HepG2 (cell line): ENCODE measurements around the gene PODXL. TPM values are rescaled to one million over a fixed set of nuclear protein-coding genes. Genes with fewer than 3 reads are reported as not detected.

Experiments used
- ATAC-seq: fragments of 200-7000 bp; cut with Tn5 transposase; 3 replicates; pipeline ENCODE4 v1.9.1; 2020; ENCODE audit warnings: mild to moderate bottlenecking, moderate library complexity
- BruUV-seq: library from RNA; stranded (reverse); fragments of 400-500 nt; replicated peaks from 2 replicates; lab custom pipeline; 2021; lab: Mats Ljungman, UMichigan
- CTCF ChIA-PET: fragments of 300-600 bp; formaldehyde crosslinking; extraction: SDS; loops from one replicate; lab custom pipeline; 2021; ENCODE audit warnings: low total read pairs, inconsistent platforms, low intra/inter-chr PET ratio; lab: Yijun Ruan, JAX
- POLR2A ChIA-PET: fragments of 350-600 bp; sonication (Branson Sonifier 250); formaldehyde crosslinking; loops from one replicate; lab custom pipeline; 2020; ENCODE audit warnings: antibody characterized with exemption, inconsistent platforms; lab: Yijun Ruan, JAX
- DNase-seq: peaks from one replicate; pipeline ENCODE4 v3.0.0-alpha.2; 2015; ENCODE audit warnings: low spot score
- FAIRE-seq: peaks from 3 replicates; lab custom pipeline; 2011; peaks lifted over from hg19 to GRCh38; lab: Jason Lieb, UNC
- H2AFZ ChIP-seq: one replicate; pipeline ENCODE4 v1.6.1; 2011; ENCODE audit warnings: low read length, inconsistent platforms
- H3K27ac ChIP-seq: fragments of 300-600 bp; 3 replicates; pipeline ENCODE4 v1.8.0; 2011; ENCODE audit warnings: mixed run types, mild to moderate bottlenecking, mixed read lengths, low read length, inconsistent platforms; ENCODE audit not compliant: insufficient read depth; ENCODE audit errors: extremely low read length
- H3K27me3 ChIP-seq, 2 experiments: fragments of 200-600 bp in 1 of 2; 2 replicates in 1 of 2; 3 replicates in 1 of 2; pipeline versions ENCODE4 v1.6.0 to v1.8.0; 2011; ENCODE audit warnings: low read length in 2 of 2, mild to moderate bottlenecking in 2 of 2, moderate library complexity in 2 of 2, inconsistent platforms in 1 of 2; ENCODE audit not compliant: insufficient read depth in 2 of 2, control insufficient read depth in 1 of 2
- H3K36me3 ChIP-seq, 2 experiments: fragments of 200-600 bp in 1 of 2; replicated peaks in 1 of 2; 2 replicates in 1 of 2; 3 replicates in 1 of 2; pipeline versions ENCODE4 v1.5.1 to v1.8.0; 2011; ENCODE audit warnings: low read length in 2 of 2, inconsistent platforms in 1 of 2; ENCODE audit not compliant: insufficient read depth in 2 of 2, control insufficient read depth in 1 of 2
- H3K4me1 ChIP-seq: 2 replicates; pipeline ENCODE4 v1.5.1; 2012; ENCODE audit warnings: low read length, inconsistent platforms; ENCODE audit not compliant: insufficient read depth
- H3K4me2 ChIP-seq: 2 replicates; pipeline ENCODE4 v1.6.0; 2011; ENCODE audit warnings: low read depth, low read length, inconsistent platforms
- H3K4me3 ChIP-seq, 3 experiments: fragments of 200-600 bp in 1 of 3; sonication (generic), shearing (Covaris generic) in 1 of 3; replicated peaks in 1 of 3; 2 replicates each; pipeline ENCODE4 v1.5.1; 2011 to 2016; ENCODE audit warnings: low read length in 3 of 3, inconsistent platforms in 2 of 3, low read depth in 2 of 3, mild to moderate bottlenecking in 2 of 3, control low read depth in 1 of 3, mixed read lengths in 1 of 3; ENCODE audit not compliant: insufficient read depth in 1 of 3
- H3K79me2 ChIP-seq: one replicate; pipeline ENCODE4 v1.6.1; 2011; ENCODE audit warnings: low read length, inconsistent platforms; ENCODE audit not compliant: insufficient read depth
- H3K9ac ChIP-seq: 2 replicates; pipeline ENCODE4 v1.6.0; 2011; ENCODE audit warnings: mild to moderate bottlenecking, low read depth, low read length, inconsistent platforms; ENCODE audit not compliant: insufficient read depth
- H3K9me3 ChIP-seq: 2 replicates; pipeline ENCODE4 v1.5.1; 2012; ENCODE audit warnings: mild to moderate bottlenecking, low read length
- H4K20me1 ChIP-seq: 2 replicates; pipeline ENCODE4 v1.6.0; 2011; ENCODE audit warnings: inconsistent platforms, mild to moderate bottlenecking, low read length, moderate library complexity; ENCODE audit not compliant: insufficient read depth
- CHD2 ChIP-seq: IDR thresholded peaks from 2 replicates; pipeline ENCODE4 v1.6.1; 2011; ENCODE audit warnings: low read depth, low read length, improper control_type of control experiment
- HMG20B ChIP-seq: conservative IDR thresholded peaks from 2 replicates; pipeline ENCODE4 v1.6.1; 2016; ENCODE audit warnings: missing genetic modification reagents, missing compliant biosample characterization
- MIER2 ChIP-seq: IDR thresholded peaks from 2 replicates; pipeline ENCODE4 v1.6.1; 2016; ENCODE audit warnings: missing biosample characterization, missing genetic modification reagents
- NR2C2 ChIP-seq: sonication (generic); formaldehyde crosslinking; IDR thresholded peaks from 2 replicates; pipeline ENCODE4 v1.4.0; 2020; ENCODE audit warnings: missing genetic modification reagents, mild to moderate bottlenecking, moderate library complexity, borderline replicate concordance
- POLR2A ChIP-seq, 2 experiments: IDR thresholded peaks; 2 replicates each; pipeline ENCODE4 v1.6.1; 2011; ENCODE audit warnings: low read depth in 2 of 2, low read length in 2 of 2, mild to moderate bottlenecking in 1 of 2, moderate library complexity in 1 of 2; ENCODE audit not compliant: insufficient read depth in 1 of 2
- RAD51 ChIP-seq: fragments of 450-650 bp; IDR thresholded peaks from 2 replicates; pipeline ENCODE4 v1.6.1; 2016; ENCODE audit warnings: borderline replicate concordance
- TOPORS ChIP-seq: sonication (generic); formaldehyde crosslinking; IDR thresholded peaks from 2 replicates; pipeline ENCODE4 v1.8.0; 2023; ENCODE audit warnings: mild to moderate bottlenecking, missing genetic modification reagents
- ZFY ChIP-seq: sonication (generic); formaldehyde crosslinking; IDR thresholded peaks from 2 replicates; pipeline ENCODE4 v1.4.0; 2020; ENCODE audit warnings: missing genetic modification reagents
- ZNF20 ChIP-seq: sonication (generic); formaldehyde crosslinking; IDR thresholded peaks from 2 replicates; pipeline ENCODE4 v1.4.0; 2020; ENCODE audit warnings: mild to moderate bottlenecking, moderate library complexity, missing genetic modification reagents
- ZNF230 ChIP-seq: sonication (generic); formaldehyde crosslinking; IDR thresholded peaks from 2 replicates; pipeline ENCODE4 v1.4.0; 2020; ENCODE audit warnings: mild to moderate bottlenecking, missing genetic modification reagents
- ZNF546 ChIP-seq: sonication (generic); formaldehyde crosslinking; conservative IDR thresholded peaks from 2 replicates; pipeline ENCODE4 v1.8.1; 2023; ENCODE audit warnings: mild to moderate bottlenecking, missing genetic modification reagents
- ZNF766 ChIP-seq: sonication (generic); formaldehyde crosslinking; IDR thresholded peaks from 2 replicates; pipeline ENCODE4 v1.5.0; 2020; ENCODE audit warnings: missing genetic modification reagents, borderline replicate concordance
- ZSCAN25 ChIP-seq: sonication (generic); formaldehyde crosslinking; IDR thresholded peaks from 2 replicates; pipeline ENCODE4 v1.8.0; 2022; ENCODE audit warnings: mild to moderate bottlenecking, missing genetic modification reagents
- WGBS: methylation state at CpG from one replicate; pipeline ENCODE4 v1.1.6; 2017; ENCODE audit warnings: low lambda C conversion rate; 5-methylcytosine and 5-hydroxymethylcytosine counted together
- in situ Hi-C: cut with HindIII; loops from 2 replicates; pipeline ENCODE4 v1.10.0; 2017; ENCODE audit warnings: low pct_unique_long_range_greater_than_20kb; ENCODE audit not compliant: extremely low pct_ligation_motif_present
- intact Hi-C: fragments of 100-400 bp; cut with micrococcal nuclease; formaldehyde crosslinking; loops from one replicate; pipeline ENCODE4 v1.10.0; 2022; ENCODE audit not compliant: unreplicated experiment
- polyA plus RNA-seq, 8 experiments: library from polyadenylated mRNA; depleted of rRNA in 3 of 8; stranded (reverse) in 7 of 8; unstranded in 1 of 8; fragments of >200 nt; fragmentation: Illumina TruSeq in 4 of 8; extraction: Trizol in 4 of 8; gene quantifications; 2 replicates each; pipeline versions ENCODE4 v1.2.1 to v1.2.3, GENCODE V29; 2011 to 2016; ENCODE audit warnings: low read depth in 4 of 8, missing spikeins in 1 of 8, mixed read lengths in 1 of 8; ENCODE audit not compliant: insufficient read depth in 1 of 8
- total RNA-seq, 5 experiments: library from RNA; depleted of rRNA; stranded (reverse); fragments of >200 nt; fragmentation: Illumina TruSeq; extraction: Trizol; gene quantifications; 2 replicates each; pipeline ENCODE4 v1.2.3, GENCODE V29; 2016; ENCODE audit warnings: low read depth in 1 of 5
- TF ChIP-seq, protein P1 (sequence below), 2 experiments: IDR thresholded peaks; 2 replicates each; pipeline ENCODE4 v1.6.1; 2011 to 2012; ENCODE audit warnings: low read length in 2 of 2, borderline replicate concordance in 1 of 2, low read depth in 1 of 2, mild to moderate bottlenecking in 1 of 2, moderate library complexity in 1 of 2
- TF ChIP-seq, protein P2 (sequence below): IDR thresholded peaks from 2 replicates; pipeline ENCODE4 v1.6.1; 2016

Gene PODXL
- total and polyA plus RNA-seq, 2 of the 13 experiments (the other 11 are each of a cell fraction or from before 2014, with no cell fraction given): 0.22 to 0.54 TPM

GRCh38 chr7:131527456-131527855 lies 29.0 kb downstream of the PODXL start (continued):
- no peak for TF ChIP-seq ZNF546
- TF ChIP-seq, all 625 proteins: peak for 0

- no peaks in the 10 kb centered on the region for H4K20me1 ChIP-seq
- WGBS: 29% methylated on average over 2 of the region's 2 CpGs
- ChIA-PET POLR2A (no interaction called here), CTCF (no interaction called here)
- TF ChIP-seq MIER2 (CRISPR knock-in tag): no peak
- TF ChIP-seq POLR2A (IDR thresholded peaks at IDR 0.05; ENCODE audit: insufficient read depth in 1 of 2, low read depth in 2 of 2, low read length in 2 of 2): no peak
- no peak for TF ChIP-seq ZNF230
- TF ChIP-seq ZSCAN25 (CRISPR knock-in tag): no peak
- TF ChIP-seq CHD2: no peak
- TF ChIP-seq, protein P1, sequence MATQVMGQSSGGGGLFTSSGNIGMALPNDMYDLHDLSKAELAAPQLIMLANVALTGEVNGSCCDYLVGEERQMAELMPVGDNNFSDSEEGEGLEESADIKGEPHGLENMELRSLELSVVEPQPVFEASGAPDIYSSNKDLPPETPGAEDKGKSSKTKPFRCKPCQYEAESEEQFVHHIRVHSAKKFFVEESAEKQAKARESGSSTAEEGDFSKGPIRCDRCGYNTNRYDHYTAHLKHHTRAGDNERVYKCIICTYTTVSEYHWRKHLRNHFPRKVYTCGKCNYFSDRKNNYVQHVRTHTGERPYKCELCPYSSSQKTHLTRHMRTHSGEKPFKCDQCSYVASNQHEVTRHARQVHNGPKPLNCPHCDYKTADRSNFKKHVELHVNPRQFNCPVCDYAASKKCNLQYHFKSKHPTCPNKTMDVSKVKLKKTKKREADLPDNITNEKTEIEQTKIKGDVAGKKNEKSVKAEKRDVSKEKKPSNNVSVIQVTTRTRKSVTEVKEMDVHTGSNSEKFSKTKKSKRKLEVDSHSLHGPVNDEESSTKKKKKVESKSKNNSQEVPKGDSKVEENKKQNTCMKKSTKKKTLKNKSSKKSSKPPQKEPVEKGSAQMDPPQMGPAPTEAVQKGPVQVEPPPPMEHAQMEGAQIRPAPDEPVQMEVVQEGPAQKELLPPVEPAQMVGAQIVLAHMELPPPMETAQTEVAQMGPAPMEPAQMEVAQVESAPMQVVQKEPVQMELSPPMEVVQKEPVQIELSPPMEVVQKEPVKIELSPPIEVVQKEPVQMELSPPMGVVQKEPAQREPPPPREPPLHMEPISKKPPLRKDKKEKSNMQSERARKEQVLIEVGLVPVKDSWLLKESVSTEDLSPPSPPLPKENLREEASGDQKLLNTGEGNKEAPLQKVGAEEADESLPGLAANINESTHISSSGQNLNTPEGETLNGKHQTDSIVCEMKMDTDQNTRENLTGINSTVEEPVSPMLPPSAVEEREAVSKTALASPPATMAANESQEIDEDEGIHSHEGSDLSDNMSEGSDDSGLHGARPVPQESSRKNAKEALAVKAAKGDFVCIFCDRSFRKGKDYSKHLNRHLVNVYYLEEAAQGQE (IDR thresholded peaks at IDR 0.05; ENCODE audit: borderline replicate concordance in 1 of 2, low read depth in 1 of 2, low read length in 2 of 2): no peak
- TF ChIP-seq ZFY (CRISPR knock-in tag): no peak
- no peak for TF ChIP-seq NR2C2 (CRISPR knock-in tag)
- TF ChIP-seq ZNF20: no peak
- TF ChIP-seq, protein P2, sequence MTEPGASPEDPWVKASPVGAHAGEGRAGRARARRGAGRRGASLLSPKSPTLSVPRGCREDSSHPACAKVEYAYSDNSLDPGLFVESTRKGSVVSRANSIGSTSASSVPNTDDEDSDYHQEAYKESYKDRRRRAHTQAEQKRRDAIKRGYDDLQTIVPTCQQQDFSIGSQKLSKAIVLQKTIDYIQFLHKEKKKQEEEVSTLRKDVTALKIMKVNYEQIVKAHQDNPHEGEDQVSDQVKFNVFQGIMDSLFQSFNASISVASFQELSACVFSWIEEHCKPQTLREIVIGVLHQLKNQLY (CRISPR knock-in tag): no peak
- no peak for TF ChIP-seq ZNF766 (CRISPR knock-in tag)
- no peak for TF ChIP-seq ZNF546
- TF ChIP-seq RAD51: no peak
- no peak for TF ChIP-seq TOPORS
- TF ChIP-seq HMG20B: no peak
- H3K9ac ChIP-seq: no peak overlapping the region
- intact Hi-C loops (no loop called here), in situ Hi-C loops (no loop called here)
- FAIRE-seq (no peak), DNase-seq (no peak), ATAC-seq (no peak)
- no peak overlapping the region for H2AFZ ChIP-seq
- no peak overlapping the region for H3K4me3 ChIP-seq
- H3K27ac ChIP-seq: no peak overlapping the region
- no peaks in the 10 kb centered on the region; a peak in 2 of 5 replicates for H3K27me3 ChIP-seq
- no TSS peak for BruUV-seq
- H3K4me1 ChIP-seq: no peaks in the 10 kb centered on the region
- no peak overlapping the region for H3K4me2 ChIP-seq
- no peaks in the 10 kb centered on the region for H3K79me2 ChIP-seq
- no peaks in the 10 kb centered on the region for H3K36me3 ChIP-seq
- no peaks in the 10 kb centered on the region for H3K9me3 ChIP-seq
These were observed 30.6 kb downstream of the PODXL start for GRCh38 chr7:131525820-131526219.
